Stimulated activated naive CD8-positive, alpha-beta T cell treated with anti-CD3 and anti-CD28 coated beads, Interleukin-15, amount 100 ng/mL, for 72 hours (primary cell): ENCODE measurements around the gene CARNS1.

Experiments
- ATAC-seq: fragments of 150-1000 bp; cut with Tn5 transposase; 2 replicates; pipeline ENCODE4 v1.10.0; 2021; ENCODE audit warnings: mild to moderate bottlenecking, moderate library complexity
- DNase-seq, 2 donors: peaks; one replicate each; pipeline ENCODE4 v3.0.0; 2021 to 2022
- H3K27ac Mint-ChIP-seq, 2 donors: one replicate each; pipeline ENCODE4 v1.8.0; 2022; ENCODE audit warnings: mild to moderate bottlenecking in 2 of 2, mixed read lengths in 2 of 2, moderate library complexity in 2 of 2
- H3K27me3 Mint-ChIP-seq: one replicate; pipeline ENCODE4 v1.8.0; 2022; ENCODE audit warnings: mixed read lengths
- H3K4me1 Mint-ChIP-seq: one replicate; pipeline ENCODE4 v1.8.0; 2022; ENCODE audit warnings: mild to moderate bottlenecking, mixed read lengths
- H3K4me3 Mint-ChIP-seq, 2 donors: one replicate each; pipeline ENCODE4 v1.8.0; 2022; ENCODE audit warnings: mild to moderate bottlenecking in 2 of 2, mixed read lengths in 2 of 2, moderate library complexity in 1 of 2
- H3K9me3 Mint-ChIP-seq, 2 donors: one replicate each; pipeline ENCODE4 v1.8.0; 2022; ENCODE audit warnings: mixed read lengths in 2 of 2

The CARNS1 gene

GRCh38 chr11:67466962-67467771, 51.7 kb downstream of the CARNS1 start:
- no peaks in the 10 kb centered on the region for H3K27me3 Mint-ChIP-seq
- H3K4me3 Mint-ChIP-seq: peak overlapping the region; percentile 92 to 95
- H3K4me1 Mint-ChIP-seq: peaks cover 55% of the 10 kb centered on the region
- DNase-seq (no peak), ATAC-seq (no peak)
- no peaks in the 10 kb centered on the region for H3K9me3 Mint-ChIP-seq
- peak overlapping the region in 1 of 2 donors; percentile 77 for H3K27ac Mint-ChIP-seq

- no peak for DNase-seq
Measured at GRCh38 chr11:67468056-67468455, 52.6 kb downstream of the CARNS1 start.

GRCh38 chr11:67468456-67468758, 52.9 kb downstream of the CARNS1 start:
- ATAC-seq (peak; percentile 19), DNase-seq (peak in 1 of 2 donors; percentile 35)
- no peaks in the 10 kb centered on the region for H3K9me3 Mint-ChIP-seq
- H3K4me1 Mint-ChIP-seq: peaks cover 55% of the 10 kb centered on the region
- peak overlapping the region; percentile 92 to 95 for H3K4me3 Mint-ChIP-seq
- peak overlapping the region; percentile 89 to 97 for H3K27ac Mint-ChIP-seq
- H3K27me3 Mint-ChIP-seq: no peaks in the 10 kb centered on the region

More at GRCh38 chr11:67468056-67468455, 52.6 kb downstream of the CARNS1 start:
- peaks cover 55% of the 10 kb centered on the region for H3K4me1 Mint-ChIP-seq
- H3K27me3 Mint-ChIP-seq: no peaks in the 10 kb centered on the region
- ATAC-seq: no peak
- H3K9me3 Mint-ChIP-seq: no peaks in the 10 kb centered on the region
- peak overlapping the region; percentile 89 to 97 for H3K27ac Mint-ChIP-seq
- H3K4me3 Mint-ChIP-seq: peak overlapping the region; percentile 92 to 95

- no peaks in the 10 kb centered on the region for H3K9me3 Mint-ChIP-seq
- peaks cover 52% of the 10 kb centered on the region for H3K4me1 Mint-ChIP-seq
- peak; percentile 92 to 93 for DNase-seq
- ATAC-seq: peak; percentile 88
- H3K27me3 Mint-ChIP-seq: no peaks in the 10 kb centered on the region
- H3K27ac Mint-ChIP-seq: peak within 1 kb of the TSS; percentile 89 to 97
- peak within 1 kb of the TSS; percentile 92 to 95 for H3K4me3 Mint-ChIP-seq
Measured at GRCh38 chr11:67468759-67469507, 53.5 kb downstream of the CARNS1 start, which contains the start of gene TMEM134. TSS of gene TMEM134 (minus strand) at chr11:67469251. CDS start at chr11:67469192, 59 bp downstream.

- H3K27me3 Mint-ChIP-seq: no peaks in the 10 kb centered on the region
- ATAC-seq (no peak), DNase-seq (no peak)
- peak overlapping the region; percentile 82 to 92 for H3K4me3 Mint-ChIP-seq
- H3K9me3 Mint-ChIP-seq: no peaks in the 10 kb centered on the region
- H3K4me1 Mint-ChIP-seq: peaks cover 47% of the 10 kb centered on the region
- H3K27ac Mint-ChIP-seq: peak overlapping the region in 1 of 2 donors; percentile 65
Measured at GRCh38 chr11:67469508-67469811, 54.0 kb downstream of the CARNS1 start.

GRCh38 chr11:67470337-67471002, 55.0 kb downstream of the CARNS1 start:
- DNase-seq (no peak), ATAC-seq (no peak)
- H3K4me3 Mint-ChIP-seq: peak overlapping the region in 1 of 2 donors; percentile 92
- H3K27me3 Mint-ChIP-seq: no peaks in the 10 kb centered on the region
- no peak overlapping the region for H3K27ac Mint-ChIP-seq
- peaks cover 37% of the 10 kb centered on the region for H3K4me1 Mint-ChIP-seq
- no peaks in the 10 kb centered on the region for H3K9me3 Mint-ChIP-seq

GRCh38 chr11:67472882-67473281, 57.4 kb downstream of the CARNS1 start:
- Mint-ChIP-seq H3K9me3 (no peaks in the 10 kb centered on the region), H3K27ac (no peak overlapping the region), H3K4me3 (no peak overlapping the region), H3K4me1 (peaks cover 17% of the 10 kb centered on the region), H3K27me3 (no peaks in the 10 kb centered on the region)
- no peak for DNase-seq
- ATAC-seq: no peak
